ENCODE results near the gene MYLK.
A peak's percentile ranks its signal among the peaks of the same experiment; 100 is the strongest.
"Not testable (repeated sequence)": the region's sequence is repeated elsewhere in the genome, so short reads cannot be mapped to it uniquely, and the experiment has no call there.

Gene MYLK, protein sequence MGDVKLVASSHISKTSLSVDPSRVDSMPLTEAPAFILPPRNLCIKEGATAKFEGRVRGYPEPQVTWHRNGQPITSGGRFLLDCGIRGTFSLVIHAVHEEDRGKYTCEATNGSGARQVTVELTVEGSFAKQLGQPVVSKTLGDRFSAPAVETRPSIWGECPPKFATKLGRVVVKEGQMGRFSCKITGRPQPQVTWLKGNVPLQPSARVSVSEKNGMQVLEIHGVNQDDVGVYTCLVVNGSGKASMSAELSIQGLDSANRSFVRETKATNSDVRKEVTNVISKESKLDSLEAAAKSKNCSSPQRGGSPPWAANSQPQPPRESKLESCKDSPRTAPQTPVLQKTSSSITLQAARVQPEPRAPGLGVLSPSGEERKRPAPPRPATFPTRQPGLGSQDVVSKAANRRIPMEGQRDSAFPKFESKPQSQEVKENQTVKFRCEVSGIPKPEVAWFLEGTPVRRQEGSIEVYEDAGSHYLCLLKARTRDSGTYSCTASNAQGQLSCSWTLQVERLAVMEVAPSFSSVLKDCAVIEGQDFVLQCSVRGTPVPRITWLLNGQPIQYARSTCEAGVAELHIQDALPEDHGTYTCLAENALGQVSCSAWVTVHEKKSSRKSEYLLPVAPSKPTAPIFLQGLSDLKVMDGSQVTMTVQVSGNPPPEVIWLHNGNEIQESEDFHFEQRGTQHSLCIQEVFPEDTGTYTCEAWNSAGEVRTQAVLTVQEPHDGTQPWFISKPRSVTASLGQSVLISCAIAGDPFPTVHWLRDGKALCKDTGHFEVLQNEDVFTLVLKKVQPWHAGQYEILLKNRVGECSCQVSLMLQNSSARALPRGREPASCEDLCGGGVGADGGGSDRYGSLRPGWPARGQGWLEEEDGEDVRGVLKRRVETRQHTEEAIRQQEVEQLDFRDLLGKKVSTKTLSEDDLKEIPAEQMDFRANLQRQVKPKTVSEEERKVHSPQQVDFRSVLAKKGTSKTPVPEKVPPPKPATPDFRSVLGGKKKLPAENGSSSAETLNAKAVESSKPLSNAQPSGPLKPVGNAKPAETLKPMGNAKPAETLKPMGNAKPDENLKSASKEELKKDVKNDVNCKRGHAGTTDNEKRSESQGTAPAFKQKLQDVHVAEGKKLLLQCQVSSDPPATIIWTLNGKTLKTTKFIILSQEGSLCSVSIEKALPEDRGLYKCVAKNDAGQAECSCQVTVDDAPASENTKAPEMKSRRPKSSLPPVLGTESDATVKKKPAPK (N-terminal part only)

DNA sequence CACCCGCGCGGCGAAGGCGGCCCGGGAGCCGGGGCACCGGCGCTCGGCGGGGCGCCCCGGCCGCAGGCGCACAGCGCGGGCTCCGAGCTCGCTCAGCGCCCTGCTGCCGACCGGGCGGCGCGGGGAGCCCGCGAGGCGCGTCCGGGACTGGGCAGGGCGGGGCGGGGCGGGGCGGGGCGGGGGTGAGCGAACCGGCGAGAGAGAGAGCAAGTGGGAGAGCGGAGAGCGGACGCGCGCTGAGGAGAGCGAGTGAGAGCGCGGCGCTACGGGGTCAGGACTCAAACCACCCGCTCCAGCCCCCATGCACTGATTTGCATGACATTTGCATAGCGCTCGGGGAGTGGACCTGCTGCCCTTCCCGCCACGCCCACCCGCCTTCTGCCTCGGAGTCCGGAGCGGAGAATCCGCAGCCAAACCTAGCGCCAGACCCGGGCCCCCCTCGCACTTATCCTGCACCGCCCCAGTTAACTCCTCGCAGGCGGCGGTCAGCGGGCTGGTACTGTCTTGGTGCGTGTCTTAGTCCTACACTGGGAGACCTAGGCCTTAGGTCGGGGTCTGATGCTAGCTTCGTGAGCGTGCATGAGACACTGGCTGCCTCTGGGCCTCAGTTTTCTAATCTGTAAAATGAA, at the start of gene MYLK:
Gene MYLK (minus strand): TSS at position 130 of the 629 bp plus-strand sequence. CDS start 90,491 bp downstream, outside the sequence.
- peak; percentile 32 for DNase-seq

DNA sequence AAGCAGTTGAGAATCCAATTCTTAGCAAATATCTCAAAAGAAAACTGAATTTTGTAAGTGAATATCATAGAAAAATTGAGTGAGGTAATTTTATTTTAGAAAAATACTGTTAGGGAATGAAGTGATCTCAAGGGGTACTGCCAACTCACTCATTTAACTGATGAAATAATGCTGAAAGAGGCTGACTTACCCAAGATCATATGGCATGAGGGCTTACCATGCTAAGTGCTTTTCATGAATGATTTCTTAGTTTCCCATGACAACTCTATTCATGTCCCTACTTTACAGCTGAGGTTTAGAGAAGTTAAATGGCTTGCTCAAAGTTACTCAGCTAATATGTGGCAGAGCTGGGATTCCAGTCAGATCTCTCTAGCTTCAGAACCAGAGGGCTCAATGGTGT, 46.3 kb upstream of the MYLK start:
- no peak for DNase-seq

DNA sequence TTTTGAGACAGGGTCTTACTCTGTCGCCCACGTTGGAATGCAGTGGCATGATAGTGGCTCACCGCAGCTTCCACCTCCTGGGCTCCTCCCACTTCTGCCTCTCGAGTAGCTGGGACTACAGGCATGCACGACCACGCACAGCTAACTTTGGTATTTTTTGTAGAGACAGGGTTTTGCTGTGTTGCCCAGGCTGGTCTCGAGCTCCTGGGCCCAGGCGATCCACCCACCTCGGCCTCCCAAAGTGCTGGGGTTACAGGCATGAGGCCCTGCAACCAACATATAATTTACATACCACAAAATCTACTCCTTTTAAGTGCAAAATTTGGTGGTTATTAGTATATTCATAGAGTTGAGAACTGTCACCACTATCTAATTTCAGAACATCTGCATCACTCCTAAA, 45.2 kb upstream of the MYLK start:
- DNase-seq = no peak

DNA sequence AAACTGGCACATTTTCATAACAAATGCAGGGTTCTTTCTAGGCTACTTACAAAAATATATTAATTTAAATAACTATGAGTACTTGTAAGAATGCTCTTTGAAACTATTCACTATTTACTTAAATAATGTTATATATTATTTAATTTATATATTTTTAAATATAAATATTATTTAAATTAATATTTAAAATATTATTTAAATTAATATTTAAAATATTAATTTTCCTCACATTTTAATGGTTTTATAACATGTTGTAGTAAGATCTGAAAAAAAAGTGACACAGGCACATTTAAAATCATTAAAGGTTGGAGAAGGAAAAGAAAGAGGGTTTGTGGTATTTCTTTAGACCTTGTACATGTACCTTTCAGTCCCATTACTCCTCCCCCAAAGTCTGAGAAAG, 42.3 kb upstream of the MYLK start:
- no peak for DNase-seq

DNA sequence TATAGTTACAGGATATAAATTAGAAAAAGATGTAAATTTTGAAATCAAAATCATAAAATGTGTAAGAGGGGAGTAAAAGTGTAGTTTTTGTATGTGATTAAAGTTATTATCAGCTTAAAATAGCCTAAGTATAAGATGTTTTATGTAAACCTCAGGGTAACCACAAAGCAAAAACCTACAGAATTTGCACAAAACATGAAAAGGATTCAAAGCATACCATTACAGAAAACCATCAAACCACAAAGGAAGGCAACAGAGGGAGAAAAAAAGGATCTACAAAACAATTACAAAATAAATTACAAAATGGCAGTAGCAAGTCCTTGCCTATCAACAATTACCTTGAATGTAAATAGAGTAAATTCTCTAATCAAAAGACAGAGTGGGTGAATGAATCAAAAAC, 36.7 kb upstream of the MYLK start:
- no peak for DNase-seq

DNA sequence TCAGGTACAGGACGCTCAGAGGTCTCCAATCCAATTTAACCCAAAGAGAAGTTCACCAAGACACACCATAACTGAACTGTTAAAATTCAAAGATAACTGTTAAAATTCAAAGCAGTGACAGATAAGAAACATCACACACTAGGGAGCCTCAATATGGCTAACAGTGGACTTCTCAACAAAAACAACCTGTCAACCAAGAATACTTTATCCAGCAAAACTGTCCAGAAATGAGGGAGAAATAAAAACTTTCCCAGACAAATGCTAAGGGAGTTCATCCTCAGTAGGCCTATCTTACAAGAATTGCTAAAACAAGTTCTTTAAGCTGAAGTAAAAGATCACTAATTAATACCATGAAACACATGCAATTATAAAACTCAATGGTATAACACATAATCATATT, 36.3 kb upstream of the MYLK start:
- no peak for DNase-seq

DNA sequence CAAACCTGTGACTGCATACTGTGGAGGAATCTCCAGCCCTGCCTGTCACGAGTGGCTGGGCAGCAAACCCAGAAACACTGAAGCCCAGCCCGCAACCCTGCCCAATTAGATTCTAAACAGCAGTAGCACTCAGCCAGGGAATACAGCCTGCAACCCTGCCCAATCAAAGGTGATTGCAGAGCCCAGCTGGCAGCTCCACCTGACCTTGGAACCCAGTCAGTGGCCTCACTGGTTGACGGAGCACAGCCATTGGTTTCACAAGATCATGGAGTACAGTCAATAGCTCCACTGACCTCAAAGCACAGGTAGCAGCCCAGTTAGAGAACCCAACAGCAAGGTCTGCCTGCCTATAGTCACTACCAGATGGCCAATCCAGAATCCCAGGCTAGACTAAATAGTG, 35.2 kb upstream of the MYLK start:
- DNase-seq = no peak

DNA sequence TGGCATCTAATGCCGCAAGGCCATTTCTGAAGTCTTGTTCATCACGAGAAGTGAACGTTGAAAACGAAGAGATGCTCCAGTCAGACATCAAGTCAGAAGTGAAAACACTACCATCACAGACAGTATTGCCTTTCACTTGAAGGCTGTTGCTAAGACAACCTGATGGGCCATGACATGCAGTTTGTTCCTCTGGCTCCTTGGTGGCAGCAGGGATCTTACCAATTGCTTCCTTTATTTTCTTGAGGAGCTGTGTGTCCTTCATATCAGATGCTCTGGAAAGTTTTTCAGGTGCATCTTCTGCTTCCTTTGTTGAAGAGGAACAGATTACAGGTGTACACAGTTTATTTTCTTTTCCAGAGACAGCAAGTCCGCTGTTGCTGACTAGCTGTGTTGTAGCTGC, 30.7 kb upstream of the MYLK start:
- no peak for DNase-seq

DNA sequence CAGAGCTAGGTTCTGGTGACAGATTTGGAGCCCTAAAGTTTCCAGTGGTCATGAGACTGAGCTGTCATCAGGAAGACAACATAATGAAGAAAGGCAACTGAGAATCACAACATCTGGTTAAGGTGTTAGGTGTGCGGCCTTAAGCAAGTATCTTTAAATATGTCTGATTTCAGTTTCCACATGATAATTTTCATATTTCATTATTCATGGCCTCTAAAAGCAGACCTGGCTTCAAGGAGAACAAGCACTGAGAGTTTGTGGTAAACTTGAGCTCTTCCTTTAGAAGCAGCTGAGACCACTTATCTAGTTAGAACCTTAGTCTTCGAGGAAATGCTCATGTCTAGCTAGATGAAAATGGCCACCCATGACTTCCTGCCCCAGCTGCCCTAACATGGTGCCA, 25.7 kb upstream of the MYLK start:
- DNase-seq = no peak

DNA sequence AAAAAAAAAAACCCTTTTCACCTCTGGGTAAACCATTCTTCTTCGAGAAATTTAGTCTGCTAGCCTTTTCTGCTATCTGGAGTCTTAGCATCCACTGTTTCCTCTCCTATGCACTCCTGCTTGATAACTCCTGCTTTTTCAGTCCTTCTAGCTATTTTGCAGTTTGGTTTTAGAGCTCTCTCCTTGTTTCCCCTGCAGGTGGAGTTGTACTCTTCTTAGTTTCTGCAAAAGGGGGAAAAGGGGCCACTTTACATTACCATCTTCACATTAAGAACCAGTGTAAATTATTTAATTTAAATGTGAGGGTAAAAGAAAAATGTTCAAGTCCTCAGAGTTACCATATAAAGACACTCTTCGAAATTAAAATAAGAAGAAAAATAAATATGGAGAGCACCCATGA, 23.6 kb upstream of the MYLK start:
- DNase-seq = no peak

DNA sequence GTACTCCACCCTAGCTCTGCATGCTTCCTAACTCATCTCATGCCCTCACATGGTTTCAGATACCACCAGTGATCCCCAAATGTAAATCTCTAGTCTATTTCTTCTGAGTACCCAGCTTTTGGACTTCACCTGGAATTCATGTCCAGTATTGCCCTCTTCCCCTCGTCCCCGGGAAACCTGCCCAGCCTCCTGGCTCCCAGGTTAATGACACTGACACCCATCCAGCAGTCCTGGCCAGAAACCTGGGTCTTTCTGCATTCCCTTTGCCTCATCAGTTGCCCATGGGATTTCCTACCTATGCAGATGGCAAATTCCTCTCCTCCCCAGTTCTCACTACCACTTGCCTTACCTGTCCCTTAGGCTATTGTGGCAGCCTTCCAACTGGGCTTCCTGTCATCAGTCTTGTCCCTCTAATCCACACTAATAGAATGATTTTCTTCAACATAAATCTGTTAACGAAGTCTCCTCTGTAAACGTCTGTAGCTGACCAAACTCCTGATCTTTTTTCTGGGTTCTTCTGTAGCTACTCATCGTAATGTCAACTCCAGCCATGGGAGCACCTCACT, 15.3 kb upstream of the MYLK start:
- no peak for DNase-seq

DNA sequence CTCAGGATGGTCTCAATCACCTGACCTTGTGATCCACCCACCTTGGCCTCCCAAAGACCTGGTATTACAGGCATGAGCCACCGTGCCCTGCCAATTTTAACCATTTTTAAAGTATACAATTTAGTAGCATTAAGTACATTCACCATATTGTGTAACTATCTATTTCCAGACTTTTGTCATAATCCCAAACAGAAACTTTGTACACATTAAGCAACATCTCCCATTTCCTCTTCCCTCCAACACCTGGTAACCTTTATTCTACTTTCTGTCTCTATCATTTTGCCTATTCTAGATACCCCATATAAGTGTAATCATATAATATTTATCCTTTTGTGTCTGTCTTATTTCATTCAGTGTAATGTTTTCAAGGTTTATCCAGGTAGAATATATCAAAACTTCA, 8.9 kb upstream of the MYLK start:
- DNase-seq = no peak

DNA sequence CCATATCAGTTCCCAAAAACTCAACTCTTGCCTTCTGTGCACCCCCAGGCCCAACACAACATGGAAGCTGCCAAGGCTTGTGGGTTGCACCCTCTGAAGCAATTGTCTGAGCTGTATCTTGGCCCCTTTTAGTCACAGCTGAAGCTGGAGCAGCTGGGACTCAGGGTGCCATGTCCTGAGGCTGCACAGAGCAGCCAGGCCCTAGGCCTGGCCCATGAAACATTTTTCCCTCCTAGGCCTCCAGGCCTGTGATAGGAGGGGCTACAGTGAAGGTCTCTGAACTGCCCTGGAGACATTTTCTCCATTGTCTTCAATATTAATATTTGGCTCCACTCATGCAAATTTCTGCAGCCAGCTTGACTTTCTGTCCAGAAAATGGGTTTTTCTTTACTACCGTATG, 8.1 kb upstream of the MYLK start:
- no peak for DNase-seq

DNA sequence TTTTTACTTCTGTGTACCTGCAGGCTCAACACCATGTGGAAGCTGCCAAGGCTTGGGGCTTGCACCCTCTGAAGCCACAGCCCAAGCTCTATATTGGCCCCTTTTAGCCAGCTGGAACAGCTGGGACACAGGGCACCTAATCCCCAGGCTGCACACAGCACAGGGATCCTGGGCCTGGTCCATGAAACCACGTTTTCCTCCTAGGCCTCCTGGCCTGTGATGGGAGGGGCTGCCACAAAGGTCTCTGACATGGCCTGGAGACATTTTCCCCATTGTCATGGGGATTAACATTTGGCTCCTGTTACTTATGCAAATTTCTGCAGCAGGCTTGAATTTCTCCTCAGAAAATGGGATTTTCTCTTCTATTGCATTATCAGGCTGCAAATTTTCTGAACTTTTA, 6.9 kb upstream of the MYLK start:
- not testable (repeated sequence) for DNase-seq

DNA sequence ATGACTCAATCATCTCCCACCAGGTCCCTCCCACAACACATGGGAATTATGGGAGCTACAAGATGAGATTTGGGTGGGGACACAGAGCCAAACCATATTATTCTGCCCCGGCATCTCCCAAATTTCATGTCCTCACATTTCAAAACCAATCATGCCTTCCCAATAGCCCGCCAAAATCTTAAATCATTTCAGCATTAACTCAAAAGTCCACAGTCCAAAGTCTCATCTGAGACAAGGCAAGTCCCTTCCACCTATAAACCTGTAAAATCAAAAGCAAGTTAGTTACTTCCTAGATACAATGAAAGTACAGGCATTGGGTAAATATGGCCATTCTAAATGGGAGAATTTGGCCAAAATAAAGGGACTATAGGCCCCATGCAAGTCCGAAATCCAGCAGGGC, 6.0 kb upstream of the MYLK start:
- DNase-seq = not testable (repeated sequence)

DNA sequence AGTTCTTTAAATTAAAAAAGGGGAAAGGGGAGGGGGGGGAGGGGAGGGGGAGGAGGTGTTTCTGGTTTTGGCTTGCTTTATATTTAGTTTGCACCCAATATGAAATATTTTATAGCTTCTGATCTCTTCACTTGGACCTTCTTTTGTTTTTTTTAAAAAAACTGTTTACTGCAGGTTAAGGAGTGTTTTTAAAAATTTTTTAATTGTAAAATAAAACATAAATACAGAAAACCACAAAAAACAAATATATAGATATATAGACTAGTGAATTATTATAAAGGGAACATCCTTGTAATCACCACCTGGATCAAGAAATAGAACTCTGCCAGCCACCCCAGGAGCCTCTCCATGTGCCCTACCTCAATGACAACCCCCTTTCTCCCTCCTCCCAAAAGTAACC, 861 bp upstream of the MYLK start:
- DNase-seq = no peak

DNA sequence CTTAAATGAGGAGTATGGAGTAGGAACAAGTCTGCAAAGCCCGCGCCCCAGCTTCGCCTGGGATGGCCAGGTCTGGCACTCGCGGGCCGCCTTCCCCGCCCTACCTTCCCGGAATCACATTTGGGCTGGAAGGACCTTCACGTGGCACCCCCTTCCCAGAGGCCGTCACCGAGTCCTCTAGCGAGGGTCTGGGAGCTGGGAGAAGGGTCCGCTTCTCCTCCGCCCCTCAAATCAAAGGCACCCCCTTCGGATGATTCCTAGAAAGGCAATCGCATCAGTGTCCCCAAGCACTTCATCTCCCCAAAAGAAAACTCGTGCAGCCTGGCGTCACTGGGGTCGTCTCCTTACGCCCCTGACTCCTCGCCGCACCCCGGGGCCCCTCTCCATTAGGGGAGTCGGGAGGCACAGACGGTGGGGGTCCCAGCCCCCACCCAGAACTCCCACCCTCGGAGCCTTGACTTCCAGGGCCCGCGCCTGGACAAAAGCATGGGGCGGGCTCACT, 380 bp downstream of the MYLK start:
- no peak for DNase-seq

DNA sequence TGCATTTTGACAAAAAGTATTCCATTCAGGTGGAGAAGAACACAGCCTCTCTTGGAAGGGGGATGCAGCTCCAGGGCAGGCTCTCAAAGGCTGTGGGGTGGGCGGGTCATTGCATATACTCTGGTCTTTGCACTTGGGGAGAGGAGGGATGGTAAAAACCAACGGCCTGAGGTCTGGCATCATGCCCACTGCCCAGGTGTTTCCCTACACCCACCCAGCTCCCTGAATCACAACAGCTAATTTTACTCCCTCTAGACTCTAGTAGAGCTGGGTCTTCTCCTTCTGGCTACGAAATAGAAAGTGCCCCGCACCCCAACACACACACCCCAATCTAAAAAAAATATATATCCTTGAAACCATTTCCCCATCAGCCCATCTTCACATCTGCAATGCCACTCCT, 1.0 kb downstream of the MYLK start:
- no peak for DNase-seq

DNA sequence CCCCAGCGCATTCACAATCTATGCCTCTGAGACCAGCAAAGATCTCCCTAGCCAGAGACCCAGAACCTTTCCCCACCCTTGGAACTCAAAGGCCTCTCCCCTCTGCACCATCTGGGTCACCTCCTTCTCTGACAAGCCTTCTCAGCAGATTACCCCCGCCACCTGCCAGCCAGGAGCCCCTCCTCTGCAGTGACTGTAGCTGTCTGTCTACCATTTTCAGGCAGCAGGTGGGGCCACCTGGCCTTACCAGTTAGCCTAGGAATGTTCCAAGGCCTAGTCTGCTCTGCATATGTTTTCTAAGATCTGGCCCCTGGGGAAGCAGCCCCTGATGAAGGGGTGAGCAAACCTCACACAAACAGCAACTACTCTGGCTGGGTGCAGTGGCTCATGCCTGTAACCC, 2.4 kb downstream of the MYLK start:
- no peak for DNase-seq

DNA sequence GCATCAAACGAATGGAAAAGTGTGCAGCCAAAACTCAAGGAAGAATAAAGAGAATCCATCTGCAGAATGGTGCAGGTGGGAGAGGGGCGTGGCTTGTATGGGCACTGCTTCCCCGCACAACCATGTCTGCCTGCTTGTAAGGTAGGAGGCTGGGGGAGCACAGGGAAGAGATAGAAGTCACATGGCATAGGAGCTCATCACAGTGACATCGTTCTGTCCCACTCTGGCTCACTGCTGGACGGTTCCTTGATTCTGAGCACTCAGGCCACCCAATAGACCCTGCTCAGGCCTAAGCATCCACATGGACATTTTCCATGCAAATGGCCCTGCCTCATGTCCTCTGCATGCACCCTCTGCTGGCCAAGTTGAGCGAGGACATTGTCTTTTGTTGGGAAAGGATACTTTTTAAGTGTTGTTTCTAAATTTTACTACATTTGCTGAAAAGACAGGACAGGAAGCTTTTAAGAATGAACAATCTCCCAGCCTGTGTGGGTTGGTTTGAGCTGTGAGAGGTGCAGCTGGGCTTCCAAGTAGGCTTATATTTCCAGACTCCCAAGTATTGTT, 3.1 kb downstream of the MYLK start:
- peak; percentile 20 for DNase-seq

DNA sequence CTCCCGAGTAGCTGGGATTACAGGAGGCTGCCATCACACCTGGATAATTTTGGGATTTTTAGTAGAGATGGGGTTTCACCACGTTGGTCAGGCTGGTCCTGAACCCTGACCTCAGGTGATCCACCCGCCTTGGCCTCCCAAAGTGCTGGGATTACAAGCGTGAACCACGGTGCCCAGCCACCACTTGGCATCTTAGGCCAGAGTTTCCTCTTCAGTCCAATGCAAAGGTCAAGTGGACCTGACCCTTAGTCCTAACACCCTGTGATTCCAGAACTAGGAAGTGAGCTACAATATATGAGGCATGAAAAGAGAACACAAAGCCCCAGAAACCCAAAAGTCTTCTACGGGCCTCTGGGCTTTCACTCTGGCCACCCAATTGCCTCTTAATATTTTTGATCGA, 5.3 kb downstream of the MYLK start:
- no peak for DNase-seq

DNA sequence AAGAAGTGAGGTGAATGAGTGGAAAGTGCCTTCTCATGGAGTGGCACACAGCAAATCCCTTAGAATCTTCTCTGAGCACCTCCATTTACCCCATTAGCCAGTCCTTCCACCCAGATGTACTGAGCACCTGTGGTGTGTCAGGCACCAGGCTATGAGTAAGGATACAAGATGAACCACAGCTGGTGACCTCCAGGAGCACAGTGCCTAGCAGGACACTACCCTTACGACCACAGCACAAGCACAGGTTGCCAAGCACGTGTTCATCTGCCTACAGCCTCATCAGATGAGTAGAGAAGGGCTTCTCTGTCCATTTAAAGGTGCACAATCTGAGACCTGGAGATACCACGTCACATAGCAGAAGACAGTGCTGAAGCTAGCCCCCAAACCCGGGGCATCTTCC, 6.2 kb downstream of the MYLK start:
- no peak for DNase-seq
